GM12864 (cell line): Measurements from ENCODE around the gene LHPP.

Experiments
- DNase-seq: peaks from one replicate; pipeline ENCODE4 v3.0.0-alpha.2; 2011; ENCODE audit warnings: low read depth
- H3K4me3 ChIP-seq: 2 replicates; pipeline ENCODE4 v1.5.1; 2011; ENCODE audit warnings: mild to moderate bottlenecking, low read depth, low read length, control low read depth
- CTCF ChIP-seq: IDR thresholded peaks from 2 replicates; pipeline ENCODE4 v1.5.1; 2011; ENCODE audit warnings: low read depth, mild to moderate bottlenecking, moderate library complexity, low read length, control low read depth, inconsistent platforms; ENCODE audit errors: missing control alignments

LHPP gene

GRCh38 chr10:124605001-124605370, 143.4 kb downstream of the LHPP start:
- no peak for DNase-seq
- no peak for TF ChIP-seq CTCF
- no peak overlapping the region for H3K4me3 ChIP-seq

- no peak overlapping the region for H3K4me3 ChIP-seq
- no peak for DNase-seq
- no peak for TF ChIP-seq CTCF
Observed at GRCh38 chr10:124605481-124605855, 143.8 kb downstream of the LHPP start.

GRCh38 chr10:124605856-124606812, 144.5 kb downstream of the LHPP start:
- TF ChIP-seq CTCF = no peak
- DNase-seq = no peak
- H3K4me3 ChIP-seq = no peak overlapping the region

GRCh38 chr10:124606822-124607221, 145.2 kb downstream of the LHPP start:
- no peak for TF ChIP-seq CTCF
- no peak overlapping the region for H3K4me3 ChIP-seq
- no peak for DNase-seq

GRCh38 chr10:124607693-124608092, 146.1 kb downstream of the LHPP start:
- H3K4me3 ChIP-seq = no peak overlapping the region
- no peak for DNase-seq
- no peak for TF ChIP-seq CTCF

- no peak for TF ChIP-seq CTCF
Observed at GRCh38 chr10:124608093-124608721, 146.6 kb downstream of the LHPP start.

More at GRCh38 chr10:124608093-124608721, 146.6 kb downstream of the LHPP start:
- no peak overlapping the region for H3K4me3 ChIP-seq
- DNase-seq = no peak
